SK-N-SH treated with all-trans-retinoic acid at 6 μM for 48 hours (cell line): ENCODE data around the gene SEC22A.

Experiments
- ZNF565 ChIP-seq: fragments of 450-650 bp; formaldehyde crosslinking; conservative IDR thresholded peaks from 2 replicates; pipeline ENCODE4 v1.5.0; 2020; ENCODE audit warnings: low read depth, mild to moderate bottlenecking, moderate library complexity
- ZNF8 ChIP-seq: fragments of 450-650 bp; formaldehyde crosslinking; IDR thresholded peaks from 2 replicates; pipeline ENCODE4 v1.5.0; 2020; ENCODE audit warnings: mild to moderate bottlenecking, moderate library complexity

- no peak for TF ChIP-seq ZNF565
- TF ChIP-seq ZNF8, result no peak
Observed at GRCh38 chr3:123287051-123287961, 85.6 kb downstream of the SEC22A start.
